Activated CD4-positive, alpha-beta T cell treated with anti-CD3 and anti-CD28 coated beads, Interleukin-2, amount 10 ng/mL, durations not matched to agents 7 days and 5 days (primary cell): ENCODE measurements around the gene ADGRV1. TPM values are rescaled to one million over a fixed set of nuclear protein-coding genes. Genes with fewer than 3 reads are reported as not detected.
"Not testable (repeated sequence)": the region's sequence is repeated elsewhere in the genome, so short reads cannot be mapped to it uniquely, and the experiment has no call there.

Source experiments
- CTCF ChIA-PET: fragments of 350-600 bp; sonication (Branson Sonifier 250); formaldehyde crosslinking; loops from one replicate; lab custom pipeline; 2021; ENCODE audit warnings: antibody characterized with exemption; lab: Charles Lee
- POLR2A ChIA-PET: fragments of 350-600 bp; sonication (Branson Sonifier 250); formaldehyde crosslinking; loops from one replicate; lab custom pipeline; 2021; ENCODE audit warnings: antibody characterized with exemption; lab: Charles Lee
- DNase-seq: peaks from one replicate; pipeline ENCODE4 v3.0.0-alpha.2; 2020
- H3K27ac Mint-ChIP-seq: one replicate; pipeline ENCODE4 v1.8.0; 2021; ENCODE audit warnings: mild to moderate bottlenecking, moderate library complexity, mixed read lengths
- H3K27me3 Mint-ChIP-seq: one replicate; pipeline ENCODE4 v1.8.0; 2021; ENCODE audit warnings: mixed read lengths
- H3K36me3 Mint-ChIP-seq: one replicate; pipeline ENCODE4 v1.8.0; 2021; ENCODE audit warnings: low read depth, mixed read lengths
- H3K4me1 Mint-ChIP-seq: one replicate; pipeline ENCODE4 v1.8.0; 2021; ENCODE audit warnings: mixed read lengths
- H3K4me3 Mint-ChIP-seq: one replicate; pipeline ENCODE4 v1.8.0; 2021; ENCODE audit warnings: mild to moderate bottlenecking, moderate library complexity, mixed read lengths
- H3K9me3 Mint-ChIP-seq: one replicate; pipeline ENCODE4 v1.8.0; 2021; ENCODE audit warnings: mixed read lengths
- total RNA-seq, 2 experiments: library from RNA; stranded (reverse); gene quantifications; one replicate each; pipeline ENCODE4 v1.2.3, GENCODE V29; 2021

Gene ADGRV1
- total RNA-seq, 2 experiments from 2014 or later, result not detected

DNA sequence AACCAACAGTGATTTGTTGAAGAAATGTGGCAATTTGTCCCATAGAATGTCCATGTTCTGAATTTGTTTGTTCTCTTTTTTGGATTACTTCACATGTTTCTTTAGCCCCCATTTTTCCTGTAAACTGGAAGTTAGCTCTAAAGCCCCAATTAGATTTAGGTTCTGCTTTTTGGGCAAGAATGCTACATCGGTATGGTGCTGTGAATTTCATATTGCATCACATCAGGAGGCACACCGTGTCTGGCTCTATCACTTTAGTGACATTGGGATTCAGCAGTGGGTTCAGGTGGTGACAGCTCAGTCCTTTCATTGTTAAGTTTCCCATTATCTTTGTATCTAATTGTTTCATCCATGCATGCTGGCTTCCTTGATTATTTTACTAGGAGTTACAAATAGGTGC is 27.9 kb downstream of the ADGRV1 start:
- H3K9me3 Mint-ChIP-seq, result no peaks in the 10 kb centered on the region
- no peaks in the 10 kb centered on the region for H3K36me3 Mint-ChIP-seq
- ChIA-PET POLR2A (no interaction called here), CTCF (no interaction called here)
- H3K27me3 Mint-ChIP-seq, result peaks cover 15% of the 10 kb centered on the region
- H3K4me1 Mint-ChIP-seq, result no peaks in the 10 kb centered on the region
- H3K4me3 Mint-ChIP-seq, result no peak overlapping the region
- no peak overlapping the region for H3K27ac Mint-ChIP-seq
- no peak for DNase-seq

DNA sequence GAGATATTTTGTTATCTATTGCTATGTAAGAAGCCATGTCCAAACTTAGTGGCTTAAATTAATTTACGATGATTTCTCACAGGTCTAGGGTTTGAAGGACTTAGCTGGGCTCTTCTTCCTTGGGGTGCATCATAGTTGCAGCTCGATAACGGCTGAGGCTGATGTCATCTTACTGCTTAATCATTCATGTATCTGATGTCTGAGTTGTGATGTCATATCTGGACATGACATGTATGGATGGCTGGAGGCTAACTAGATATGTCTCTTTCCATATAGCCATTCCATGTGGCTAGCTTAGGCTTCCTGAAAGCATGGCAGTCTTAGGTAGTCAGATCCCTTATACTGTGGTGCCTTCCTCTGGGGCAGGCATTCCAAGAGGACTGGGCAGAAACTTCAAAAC is 31.6 kb downstream of the ADGRV1 start:
- no peaks in the 10 kb centered on the region for H3K36me3 Mint-ChIP-seq
- ChIA-PET POLR2A (no interaction called here), CTCF (no interaction called here)
- no peak overlapping the region for H3K27ac Mint-ChIP-seq
- H3K27me3 Mint-ChIP-seq, result peaks cover 11% of the 10 kb centered on the region
- DNase-seq, result no peak
- peaks cover 1% of the 10 kb centered on the region for H3K9me3 Mint-ChIP-seq
- no peaks in the 10 kb centered on the region for H3K4me1 Mint-ChIP-seq
- no peak overlapping the region for H3K4me3 Mint-ChIP-seq

DNA sequence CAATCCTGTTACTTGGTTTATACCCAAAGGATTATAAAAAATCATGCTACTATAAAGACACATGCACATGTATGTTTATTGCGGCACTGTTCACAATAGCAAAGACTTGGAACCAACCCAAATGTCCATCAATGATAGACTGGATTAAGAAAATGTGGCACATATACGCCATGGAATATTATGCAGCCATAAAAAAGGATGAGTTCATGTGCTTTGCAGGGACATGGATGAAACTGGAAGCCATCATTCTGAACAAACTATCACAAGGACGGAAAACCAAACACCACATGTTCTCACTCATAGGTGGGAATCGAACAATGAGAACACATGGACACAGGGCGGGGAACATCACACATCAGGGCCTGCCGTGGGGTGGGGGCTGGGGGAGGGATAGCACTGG is 34.5 kb downstream of the ADGRV1 start:
- H3K4me3 Mint-ChIP-seq, H3K27ac Mint-ChIP-seq, H3K27me3 Mint-ChIP-seq, H3K9me3 Mint-ChIP-seq, H3K4me1 Mint-ChIP-seq, H3K36me3 Mint-ChIP-seq, DNase-seq, POLR2A ChIA-PET, CTCF ChIA-PET: not testable (repeated sequence)

DNA sequence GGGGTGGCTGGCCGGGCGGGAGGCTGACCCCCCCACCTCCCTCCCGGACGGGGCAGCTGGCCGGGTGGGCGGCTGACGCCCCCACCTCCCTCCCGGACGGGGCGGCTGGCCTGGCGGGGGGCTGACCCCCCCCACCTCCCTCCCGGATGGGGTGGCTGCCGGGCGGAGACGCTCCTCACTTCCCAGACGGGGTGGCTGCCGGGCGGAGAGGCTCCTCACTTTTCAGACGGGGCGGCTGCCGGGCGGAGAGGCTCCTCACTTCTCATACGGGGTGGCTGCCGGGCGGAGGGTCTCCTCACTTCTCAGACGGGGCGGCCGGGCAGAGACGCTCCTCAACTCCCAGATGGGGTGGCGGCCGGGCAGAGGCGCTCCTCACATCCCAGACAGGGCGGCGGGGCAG is 37.2 kb downstream of the ADGRV1 start:
- CTCF ChIA-PET, H3K36me3 Mint-ChIP-seq, H3K9me3 Mint-ChIP-seq, POLR2A ChIA-PET, H3K27me3 Mint-ChIP-seq, H3K4me3 Mint-ChIP-seq, H3K4me1 Mint-ChIP-seq, DNase-seq, H3K27ac Mint-ChIP-seq: not testable (repeated sequence)

DNA sequence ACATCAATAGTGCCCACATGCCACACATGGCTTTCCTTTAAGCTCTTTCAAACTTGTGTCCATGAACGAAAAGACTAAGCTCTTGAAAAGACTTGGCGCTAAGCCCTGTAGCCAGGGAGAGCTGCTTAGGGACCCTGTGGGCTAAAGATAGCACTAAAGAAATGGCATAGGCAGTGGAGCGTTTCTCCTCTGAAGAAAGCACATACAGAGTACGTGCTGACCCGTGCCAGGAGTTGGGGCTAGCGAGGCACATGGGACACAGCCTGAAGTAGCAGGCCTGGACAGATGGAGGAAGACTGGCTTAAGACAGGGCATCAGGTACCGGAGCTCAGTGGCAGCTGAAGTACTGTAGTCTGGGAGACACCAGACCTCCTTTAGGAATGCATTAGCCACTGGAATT is 39.7 kb downstream of the ADGRV1 start:
- Mint-ChIP-seq H3K4me3 (no peak overlapping the region), H3K27ac (no peak overlapping the region), H3K36me3 (no peaks in the 10 kb centered on the region), H3K27me3 (peaks cover 5% of the 10 kb centered on the region), H3K9me3 (peaks cover 1% of the 10 kb centered on the region), H3K4me1 (no peaks in the 10 kb centered on the region)
- POLR2A ChIA-PET, result no interaction called here
- DNase-seq, result no peak
- CTCF ChIA-PET, result no interaction called here

DNA sequence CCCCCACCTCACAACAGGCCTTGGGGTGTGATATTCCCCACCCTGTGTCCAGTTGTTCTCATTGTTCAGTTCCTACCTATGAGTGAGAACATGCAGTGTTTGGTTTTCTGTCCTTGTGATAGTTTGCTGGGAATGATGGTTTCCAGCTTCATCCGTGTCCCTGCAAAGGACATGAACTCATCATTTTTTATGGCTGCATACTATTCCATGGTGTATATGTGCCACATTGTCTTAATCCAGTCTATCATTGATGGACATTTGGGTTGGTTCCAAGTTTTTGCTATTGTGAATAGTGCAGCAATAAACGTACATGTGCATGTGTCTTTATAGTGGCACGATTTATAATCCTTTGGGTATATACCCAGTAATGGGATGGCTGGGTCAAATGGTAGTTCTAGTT is 41.7 kb downstream of the ADGRV1 start:
- POLR2A ChIA-PET, H3K4me1 Mint-ChIP-seq, H3K9me3 Mint-ChIP-seq, H3K27me3 Mint-ChIP-seq, H3K36me3 Mint-ChIP-seq, H3K4me3 Mint-ChIP-seq, CTCF ChIA-PET, DNase-seq, H3K27ac Mint-ChIP-seq: not testable (repeated sequence)

- Mint-ChIP-seq H3K27ac (no peak overlapping the region), H3K36me3 (no peaks in the 10 kb centered on the region), H3K4me3 (no peak overlapping the region), H3K27me3 (peaks cover 7% of the 10 kb centered on the region), H3K9me3 (no peaks in the 10 kb centered on the region), H3K4me1 (no peaks in the 10 kb centered on the region)
- DNase-seq, result no peak
- POLR2A ChIA-PET, result no interaction called here
- CTCF ChIA-PET, result no interaction called here
Measured at GRCh38 chr5:90601468-90601867, 42.9 kb downstream of the ADGRV1 start.

GRCh38 chr5:90602681-90603080 is 44.1 kb downstream of the ADGRV1 start:
- Mint-ChIP-seq H3K27me3 (peaks cover 7% of the 10 kb centered on the region), H3K4me3 (no peak overlapping the region), H3K36me3 (no peaks in the 10 kb centered on the region), H3K27ac (no peak overlapping the region), H3K9me3 (no peaks in the 10 kb centered on the region), H3K4me1 (no peaks in the 10 kb centered on the region)
- POLR2A ChIA-PET, result no interaction called here
- no peak for DNase-seq
- CTCF ChIA-PET, result no interaction called here

DNA sequence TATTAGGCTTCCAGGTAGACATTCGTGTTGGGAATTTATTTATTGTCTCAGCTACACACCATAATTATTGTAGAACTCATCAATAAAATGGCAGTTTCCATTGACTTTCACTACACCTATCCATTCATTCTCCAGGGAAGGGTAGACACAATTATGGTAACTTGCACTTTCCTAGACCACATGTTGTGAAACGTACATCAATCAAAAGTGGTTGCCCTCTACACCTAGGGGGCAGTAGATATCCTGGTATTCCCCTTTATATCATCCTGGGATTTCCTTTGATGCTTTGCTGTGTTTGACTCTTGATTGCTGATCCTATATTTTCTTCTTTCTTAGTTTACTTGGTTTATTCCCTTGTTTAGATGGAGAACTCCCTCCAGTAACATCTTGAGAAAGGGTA is 47.9 kb downstream of the ADGRV1 start:
- Mint-ChIP-seq H3K36me3 (no peaks in the 10 kb centered on the region), H3K27me3 (peaks cover 7% of the 10 kb centered on the region), H3K4me1 (no peaks in the 10 kb centered on the region), H3K27ac (no peak overlapping the region), H3K9me3 (no peaks in the 10 kb centered on the region), H3K4me3 (no peak overlapping the region)
- CTCF ChIA-PET, result no interaction called here
- no peak for DNase-seq
- POLR2A ChIA-PET, result no interaction called here

DNA sequence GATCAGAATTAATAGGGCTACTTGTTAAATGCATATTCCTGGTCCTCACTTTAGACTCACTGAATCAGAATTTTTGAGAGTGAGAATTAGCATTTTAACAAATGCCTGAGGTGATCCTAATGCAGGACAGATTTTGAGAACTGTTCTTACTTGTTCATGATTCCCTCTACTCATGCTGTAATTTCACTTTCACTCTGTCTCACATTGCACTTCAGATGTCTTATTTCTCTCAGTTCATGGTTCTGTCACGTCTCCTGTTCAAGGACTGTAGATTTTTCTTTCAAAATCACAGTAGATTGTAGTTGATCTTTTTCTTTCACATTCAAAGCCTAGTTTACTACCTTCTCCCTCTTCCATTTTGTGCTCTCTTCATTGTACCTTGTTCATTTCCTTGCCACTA is 54.3 kb downstream of the ADGRV1 start:
- POLR2A ChIA-PET, result no interaction called here

GRCh38 chr5:90613459-90613858 is 54.9 kb downstream of the ADGRV1 start:
- H3K27me3 Mint-ChIP-seq, result no peaks in the 10 kb centered on the region
- POLR2A ChIA-PET, result no interaction called here

More for the DNA sequence above, 54.3 kb downstream of the ADGRV1 start:
- H3K4me3 Mint-ChIP-seq, result no peak overlapping the region
- H3K36me3 Mint-ChIP-seq, result no peaks in the 10 kb centered on the region
- CTCF ChIA-PET, result no interaction called here
- no peaks in the 10 kb centered on the region for H3K4me1 Mint-ChIP-seq
- H3K27ac Mint-ChIP-seq, result no peak overlapping the region
- H3K27me3 Mint-ChIP-seq, result no peaks in the 10 kb centered on the region
- DNase-seq, result no peak
- H3K9me3 Mint-ChIP-seq, result no peaks in the 10 kb centered on the region

GRCh38 chr5:90613918-90614504 is 55.4 kb downstream of the ADGRV1 start:
- no peaks in the 10 kb centered on the region for H3K27me3 Mint-ChIP-seq
- H3K4me3 Mint-ChIP-seq, result no peak overlapping the region
- no peaks in the 10 kb centered on the region for H3K9me3 Mint-ChIP-seq
- DNase-seq, result no peak
- CTCF ChIA-PET, result no interaction called here
- POLR2A ChIA-PET, result no interaction called here
- no peaks in the 10 kb centered on the region for H3K4me1 Mint-ChIP-seq
- no peaks in the 10 kb centered on the region for H3K36me3 Mint-ChIP-seq
- no peak overlapping the region for H3K27ac Mint-ChIP-seq

More at GRCh38 chr5:90613459-90613858, 54.9 kb downstream of the ADGRV1 start:
- no peaks in the 10 kb centered on the region for H3K36me3 Mint-ChIP-seq
- no peaks in the 10 kb centered on the region for H3K9me3 Mint-ChIP-seq
- no peak overlapping the region for H3K4me3 Mint-ChIP-seq
- H3K27ac Mint-ChIP-seq, result no peak overlapping the region
- no peak for DNase-seq
- H3K4me1 Mint-ChIP-seq, result no peaks in the 10 kb centered on the region
- CTCF ChIA-PET, result no interaction called here

- Mint-ChIP-seq H3K36me3 (no peaks in the 10 kb centered on the region), H3K4me1 (no peaks in the 10 kb centered on the region), H3K9me3 (no peaks in the 10 kb centered on the region), H3K4me3 (no peak overlapping the region), H3K27me3 (no peaks in the 10 kb centered on the region), H3K27ac (no peak overlapping the region)
- POLR2A ChIA-PET, result no interaction called here
- CTCF ChIA-PET, result no interaction called here
- DNase-seq, result no peak
Measured at GRCh38 chr5:90615355-90615754, 56.8 kb downstream of the ADGRV1 start.

DNA sequence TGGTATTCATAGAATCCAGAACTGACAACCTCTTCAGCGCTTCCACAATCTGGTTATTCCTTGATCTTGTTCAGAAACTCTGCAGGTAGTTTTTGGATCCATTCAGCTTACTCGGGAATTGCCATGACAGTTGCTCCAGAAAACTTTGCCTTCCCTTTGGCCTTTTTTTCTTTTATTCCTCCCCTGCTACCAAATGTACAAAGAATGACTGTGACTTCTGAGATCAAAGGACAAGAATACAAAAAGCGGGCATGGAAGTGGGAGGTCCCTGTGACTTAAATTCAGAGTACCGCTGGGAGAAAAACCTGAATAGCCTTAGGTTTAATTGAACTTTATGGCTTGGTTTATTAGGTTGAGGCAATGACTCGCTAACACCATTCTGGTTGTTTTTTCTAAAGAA is 59.5 kb downstream of the ADGRV1 start:
- CTCF ChIA-PET, result no interaction called here
- Mint-ChIP-seq H3K9me3 (no peaks in the 10 kb centered on the region), H3K4me1 (no peaks in the 10 kb centered on the region), H3K4me3 (no peak overlapping the region), H3K27me3 (no peaks in the 10 kb centered on the region), H3K36me3 (no peaks in the 10 kb centered on the region), H3K27ac (no peak overlapping the region)
- POLR2A ChIA-PET, result no interaction called here
- DNase-seq, result no peak
